Esophagus muscularis mucosa (tissue), 4 donors: ENCODE results near the gene ELFN1. TPM values are rescaled to one million over a fixed set of nuclear protein-coding genes. Genes with fewer than 3 reads are reported as not detected.

Experiments
- DNase-seq: peaks from one replicate; pipeline ENCODE4 v3.0.0-alpha.2; 2017; ENCODE audit errors: extremely low spot score
- H3K27ac ChIP-seq, 4 donors: fragments of 200-600 bp; sonication (generic); replicated peaks in 1 of 4; 1 replicate in 3 of 4; 2 replicates in 1 of 4; pipeline ENCODE4 v1.5.1; 2016 to 2019; ENCODE audit warnings: mild to moderate bottlenecking in 1 of 4
- H3K27me3 ChIP-seq, 4 donors: fragments of 200-600 bp; sonication (generic); one replicate each; pipeline versions ENCODE4 v1.5.1 to v1.6.0; 2016 to 2019
- H3K36me3 ChIP-seq, 4 donors: fragments of 200-600 bp; sonication (generic); one replicate each; pipeline ENCODE4 v1.5.1; 2016 to 2019
- H3K4me1 ChIP-seq, 4 donors: fragments of 200-600 bp; sonication (generic); one replicate each; pipeline ENCODE4 v1.5.1; 2016 to 2019
- H3K4me3 ChIP-seq, 4 donors: fragments of 200-600 bp; sonication (generic); 1 replicate in 2 of 4; 2 replicates in 2 of 4; pipeline ENCODE4 v1.5.1; 2016 to 2019; ENCODE audit warnings: mild to moderate bottlenecking in 4 of 4, moderate library complexity in 1 of 4
- H3K9me3 ChIP-seq, 4 donors: fragments of 200-600 bp; sonication (generic); 1 replicate in 3 of 4; 2 replicates in 1 of 4; pipeline ENCODE4 v1.5.1; 2016 to 2019
- CTCF ChIP-seq, 3 experiments: fragments of 200-600 bp in 2 of 3; fragments of 450-650 bp in 1 of 3; sonication (generic) in 2 of 3; IDR thresholded peaks; one replicate each; pipeline ENCODE4 v1.5.1; 2017 to 2019; ENCODE audit warnings: antibody characterized with exemption in 3 of 3, mild to moderate bottlenecking in 2 of 3, moderate library complexity in 1 of 3
- EP300 ChIP-seq: sonication (generic); formaldehyde crosslinking; IDR thresholded peaks from one replicate; pipeline ENCODE4 v1.6.1; 2017; ENCODE audit warnings: antibody characterized with exemption
- POLR2A ChIP-seq: fragments of 450-650 bp; IDR thresholded peaks from one replicate; pipeline ENCODE4 v1.6.1; 2017; ENCODE audit warnings: antibody characterized with exemption, moderate library complexity, mild to moderate bottlenecking, low read depth
- POLR2AphosphoS5 ChIP-seq, 2 donors: sonication (generic); formaldehyde crosslinking; IDR thresholded peaks; one replicate each; pipeline ENCODE4 v1.6.1; 2017; ENCODE audit warnings: antibody characterized with exemption in 2 of 2
- WGBS: methylation state at CpG from one replicate; pipeline ENCODE4 v1.1.5; 2018; 5-methylcytosine and 5-hydroxymethylcytosine counted together
- intact Hi-C: fragments of 100-400 bp; cut with DNase I; formaldehyde crosslinking; loops from one replicate; pipeline ENCODE4 v1.15.1; 2023
- total RNA-seq, 4 donors: library from RNA; depleted of rRNA; stranded (reverse); fragments of >200 nt; gene quantifications; one replicate each; pipeline versions ENCODE4 v1.1.0 to v1.2.1, GENCODE V29; 2016

ELFN1 gene
- total RNA-seq, 4 donors from 2014 or later: 0.86 to 3.3 (median 1.9) TPM

- peaks cover 0 to 68% (median 0%) of the 10 kb centered on the region in 4 donors for H3K27me3 ChIP-seq
- TF ChIP-seq POLR2AphosphoS5 (IDR thresholded peaks at IDR 0.05) (no peak), EP300 (no peak), POLR2A (no peak), CTCF (IDR thresholded peaks at IDR 0.05) (no peak)
- WGBS: 67% methylated on average over 11 of the region's 11 CpGs
Observed at GRCh38 chr7:1738511-1738910, 68.4 kb downstream of the ELFN1 start.

DNA sequence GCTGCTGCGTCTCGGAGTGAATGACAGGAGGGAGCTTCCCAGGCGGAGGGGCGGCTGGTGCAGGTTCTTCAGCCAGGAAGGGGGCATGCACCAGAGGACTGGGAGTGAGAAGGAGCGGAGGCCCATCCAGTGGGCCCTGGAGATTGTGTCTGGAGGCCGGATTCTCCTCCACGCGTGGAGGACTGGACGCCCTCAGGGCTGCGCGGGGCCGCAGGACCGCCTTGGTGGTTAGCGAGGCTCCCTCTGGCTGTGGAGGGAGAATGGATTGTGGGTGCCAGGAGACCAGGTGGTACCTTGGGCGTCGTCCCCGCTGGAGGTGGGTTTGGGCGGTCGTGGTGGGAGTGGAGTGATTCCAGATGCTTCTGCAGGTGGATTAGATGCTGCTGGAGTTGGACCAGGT is 68.9 kb downstream of the ELFN1 start:
- TF ChIP-seq POLR2AphosphoS5 (IDR thresholded peaks at IDR 0.05) (no peak), POLR2A (no peak), CTCF (IDR thresholded peaks at IDR 0.05) (no peak), EP300 (no peak)
- no peak overlapping the region for H3K4me3 ChIP-seq
- WGBS: 88% methylated on average over 19 of the region's 19 CpGs
- no peak for DNase-seq
- no peak overlapping the region for H3K27ac ChIP-seq
- H3K36me3 ChIP-seq: no peaks in the 10 kb centered on the region
- intact Hi-C loops: no loop called here
- H3K4me1 ChIP-seq: peaks cover 10 to 18% (median 16%) of the 10 kb centered on the region in 4 donors
- H3K9me3 ChIP-seq: no peaks in the 10 kb centered on the region
- peaks cover 0 to 70% (median 0%) of the 10 kb centered on the region in 4 donors for H3K27me3 ChIP-seq

More at GRCh38 chr7:1738511-1738910, 68.4 kb downstream of the ELFN1 start:
- Histone ChIP-seq H3K4me3 (no peak overlapping the region), H3K9me3 (no peaks in the 10 kb centered on the region), H3K36me3 (no peaks in the 10 kb centered on the region), H3K27ac (no peak overlapping the region), H3K4me1 (peaks cover 10 to 18% (median 16%) of the 10 kb centered on the region in 4 donors)
- no peak for DNase-seq
- intact Hi-C loops: no loop called here

DNA sequence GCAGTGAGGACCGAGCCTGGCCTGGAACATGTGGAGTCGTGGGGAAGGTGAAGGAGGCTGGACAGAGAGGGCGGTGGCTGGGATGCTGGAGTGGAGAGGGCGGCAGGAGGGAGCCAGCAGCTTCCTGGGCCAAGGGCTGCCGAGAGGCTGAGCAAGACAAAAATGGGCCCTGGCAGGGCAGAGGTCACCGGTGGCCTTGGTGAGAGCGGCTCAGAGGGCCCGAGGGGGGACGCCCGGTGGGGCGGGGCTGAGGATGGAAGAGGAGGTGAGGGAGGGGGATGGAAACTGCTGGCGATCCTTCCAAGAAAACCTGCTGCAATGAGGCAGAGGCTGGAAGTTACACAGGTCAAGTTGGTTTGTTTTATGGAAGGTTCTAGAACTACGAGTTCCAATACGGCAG is 69.5 kb downstream of the ELFN1 start:
- H3K27ac ChIP-seq: no peak overlapping the region
- H3K4me3 ChIP-seq: no peak overlapping the region
- WGBS: 79% methylated on average over 14 of the region's 14 CpGs
- H3K36me3 ChIP-seq: peaks cover 0 to 4% (median 0%) of the 10 kb centered on the region in 4 donors
- TF ChIP-seq POLR2A (no peak), POLR2AphosphoS5 (IDR thresholded peaks at IDR 0.05) (no peak), CTCF (IDR thresholded peaks at IDR 0.05) (no peak), EP300 (no peak)
- no peak for DNase-seq
- H3K4me1 ChIP-seq: peaks cover 10 to 18% (median 16%) of the 10 kb centered on the region in 4 donors
- intact Hi-C loops: no loop called here
- H3K27me3 ChIP-seq: peaks cover 0 to 66% (median 0%) of the 10 kb centered on the region in 4 donors
- no peaks in the 10 kb centered on the region for H3K9me3 ChIP-seq

DNA sequence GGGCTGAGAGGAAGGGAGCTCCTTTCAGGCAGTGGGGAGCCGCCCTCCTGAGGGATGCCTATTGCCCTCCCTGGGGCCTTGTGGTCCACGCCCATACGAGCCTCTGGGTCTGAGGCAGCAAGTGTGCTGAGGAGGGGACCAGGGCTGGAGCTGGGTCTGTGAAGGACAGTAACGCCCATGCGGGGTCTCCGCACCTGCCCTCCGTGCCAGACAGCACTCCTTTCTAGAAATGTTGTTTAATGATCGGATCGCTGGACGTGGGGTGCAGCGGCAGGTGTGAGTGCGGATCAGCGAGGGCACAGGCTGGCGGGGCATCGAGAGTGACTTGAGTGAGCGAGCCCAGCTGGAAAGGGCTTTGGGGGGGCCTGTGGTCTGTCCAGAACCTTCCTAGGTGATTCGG is 70.1 kb downstream of the ELFN1 start:
- Histone ChIP-seq H3K4me1 (peaks cover 10 to 18% (median 16%) of the 10 kb centered on the region in 4 donors), H3K27me3 (peaks cover 0 to 59% (median 0%) of the 10 kb centered on the region in 4 donors), H3K9me3 (no peaks in the 10 kb centered on the region), H3K4me3 (no peak overlapping the region), H3K27ac (no peak overlapping the region), H3K36me3 (peaks cover 0 to 10% (median 0%) of the 10 kb centered on the region in 4 donors)
- no peak for TF ChIP-seq POLR2AphosphoS5 (IDR thresholded peaks at IDR 0.05)
- no peak for TF ChIP-seq EP300
- TF ChIP-seq POLR2A: no peak
- TF ChIP-seq CTCF (IDR thresholded peaks at IDR 0.05): no peak
- intact Hi-C loops: no loop called here
- no peak for DNase-seq
- 94% methylated on average over 17 of the region's 17 CpGs for WGBS

- TF ChIP-seq POLR2A (no peak), CTCF (IDR thresholded peaks at IDR 0.05) (no peak), EP300 (no peak), POLR2AphosphoS5 (IDR thresholded peaks at IDR 0.05) (no peak)
- no peak for DNase-seq
- intact Hi-C loops: no loop called here
- H3K36me3 ChIP-seq: peaks cover 0 to 20% (median 0%) of the 10 kb centered on the region in 4 donors
- H3K27ac ChIP-seq: no peak overlapping the region
- WGBS: 71% methylated on average over 7 of the region's 8 CpGs
- H3K27me3 ChIP-seq: peaks cover 0 to 49% (median 0%) of the 10 kb centered on the region in 4 donors
- H3K4me1 ChIP-seq: peaks cover 10 to 18% (median 16%) of the 10 kb centered on the region in 4 donors
- no peaks in the 10 kb centered on the region for H3K9me3 ChIP-seq
- H3K4me3 ChIP-seq: no peak overlapping the region
Observed at GRCh38 chr7:1741246-1741645, 71.2 kb downstream of the ELFN1 start.
